H9 (cell line): ENCODE measurements around the gene TM9SF1. TPM values are rescaled to one million over a fixed set of nuclear protein-coding genes. Genes with fewer than 3 reads are reported as not detected.

Source experiments
- DNase-seq: peaks from one replicate; pipeline ENCODE4 v3.0.0-alpha.2; 2017
- H2AFZ ChIP-seq: one replicate; pipeline ENCODE4 v1.6.1; 2013; ENCODE audit warnings: mild to moderate bottlenecking, low read length, control low read depth, moderate library complexity
- H2AK5ac ChIP-seq: 2 replicates; pipeline ENCODE4 v1.6.1; 2013; ENCODE audit warnings: low read length, control low read depth, mixed read lengths; ENCODE audit not compliant: insufficient read length
- H2BK120ac ChIP-seq: one replicate; pipeline ENCODE4 v1.6.1; 2013; ENCODE audit warnings: low read depth, mild to moderate bottlenecking, low read length, control low read depth, inconsistent platforms; ENCODE audit not compliant: poor library complexity, severe bottlenecking
- H2BK12ac ChIP-seq: 2 replicates; pipeline ENCODE4 v1.6.1; 2013; ENCODE audit warnings: low read length, control low read depth, mixed read lengths, low read depth; ENCODE audit not compliant: insufficient read length
- H2BK15ac ChIP-seq: 2 replicates; pipeline ENCODE4 v1.6.1; 2013; ENCODE audit warnings: low read depth, low read length, control low read depth
- H2BK20ac ChIP-seq: one replicate; pipeline ENCODE4 v1.6.1; 2013; ENCODE audit warnings: low read depth, mild to moderate bottlenecking, low read length, control low read depth, inconsistent platforms; ENCODE audit not compliant: poor library complexity, severe bottlenecking
- H2BK5ac ChIP-seq: 2 replicates; pipeline ENCODE4 v1.6.1; 2013; ENCODE audit warnings: low read length, control low read depth, mixed read lengths; ENCODE audit not compliant: insufficient read length
- H3K14ac ChIP-seq: 2 replicates; pipeline ENCODE4 v1.6.1; 2013; ENCODE audit warnings: low read length, control low read depth; ENCODE audit not compliant: insufficient read depth
- H3K18ac ChIP-seq: 2 replicates; pipeline ENCODE4 v1.6.1; 2013; ENCODE audit warnings: low read depth, mild to moderate bottlenecking, mixed read lengths, low read length, control low read depth; ENCODE audit not compliant: insufficient read length
- H3K23ac ChIP-seq: 2 replicates; pipeline ENCODE4 v1.6.1; 2013; ENCODE audit warnings: low read length, control low read depth, mixed read lengths, low read depth; ENCODE audit not compliant: insufficient read length
- H3K23me2 ChIP-seq: 2 replicates; pipeline ENCODE4 v1.6.1; 2013; ENCODE audit warnings: low read depth, mild to moderate bottlenecking, mixed read lengths, low read length, control low read depth; ENCODE audit not compliant: insufficient read length, poor library complexity, severe bottlenecking
- H3K27ac ChIP-seq: 2 replicates; pipeline ENCODE4 v1.5.1; 2013; ENCODE audit warnings: low read length, control low read depth, mixed read lengths, low read depth; ENCODE audit not compliant: insufficient read length
- H3K27me3 ChIP-seq: 2 replicates; pipeline ENCODE4 v1.6.1; 2013; ENCODE audit warnings: low read length, control low read depth, inconsistent platforms; ENCODE audit not compliant: insufficient read depth
- H3K4ac ChIP-seq: 2 replicates; pipeline ENCODE4 v1.6.1; 2013; ENCODE audit warnings: low read depth, mild to moderate bottlenecking, control low read depth, inconsistent platforms, low read length, moderate library complexity
- H3K4me1 ChIP-seq: 2 replicates; pipeline ENCODE4 v1.6.1; 2013; ENCODE audit warnings: low read length, control low read depth, inconsistent platforms; ENCODE audit not compliant: insufficient read depth
- H3K4me2 ChIP-seq: 2 replicates; pipeline ENCODE4 v1.6.1; 2013; ENCODE audit warnings: low read length, control low read depth, mixed read lengths; ENCODE audit not compliant: insufficient read length, insufficient read depth
- H3K56ac ChIP-seq: 2 replicates; pipeline ENCODE4 v1.6.1; 2013; ENCODE audit warnings: low read depth, mild to moderate bottlenecking, mixed read lengths, low read length, control low read depth; ENCODE audit not compliant: insufficient read length
- H3K79me1 ChIP-seq: 2 replicates; pipeline ENCODE4 v1.6.1; 2013; ENCODE audit warnings: low read depth, mild to moderate bottlenecking, moderate library complexity, low read length, control low read depth, inconsistent platforms; ENCODE audit not compliant: insufficient read depth, poor library complexity, severe bottlenecking
- H3K79me2 ChIP-seq: 2 replicates; pipeline ENCODE4 v1.6.1; 2013; ENCODE audit warnings: low read length, control low read depth, inconsistent platforms; ENCODE audit not compliant: insufficient read depth
- H3K9ac ChIP-seq: 2 replicates; pipeline ENCODE4 v1.6.1; 2013; ENCODE audit warnings: low read length, control low read depth, mixed read lengths; ENCODE audit not compliant: insufficient read length; ENCODE audit errors: extremely low read depth
- H3K9me3 ChIP-seq: one replicate; pipeline ENCODE4 v1.6.1; 2013; ENCODE audit warnings: low read depth, low read length, inconsistent platforms; ENCODE audit not compliant: control insufficient read depth
- H3T11ph ChIP-seq: one replicate; pipeline ENCODE4 v1.6.1; 2013; ENCODE audit warnings: mild to moderate bottlenecking, low read length, control low read depth, inconsistent platforms
- H4K20me1 ChIP-seq: one replicate; pipeline ENCODE4 v1.6.1; 2013; ENCODE audit not compliant: control insufficient read depth, insufficient read length, insufficient read depth
- H4K5ac ChIP-seq: 2 replicates; pipeline ENCODE4 v1.6.1; 2013; ENCODE audit warnings: low read depth, mild to moderate bottlenecking, mixed read lengths, low read length, control low read depth; ENCODE audit not compliant: insufficient read length
- H4K8ac ChIP-seq: replicated peaks from 2 replicates; pipeline ENCODE4 v1.6.1; 2013; ENCODE audit warnings: low read length, control low read depth, mixed read lengths, low read depth; ENCODE audit not compliant: insufficient read length
- H4K91ac ChIP-seq: 2 replicates; pipeline ENCODE4 v1.6.1; 2013; ENCODE audit warnings: low read depth, mild to moderate bottlenecking, moderate library complexity, mixed read lengths, low read length, control low read depth; ENCODE audit not compliant: insufficient read length
- H3K27ac Mint-ChIP-seq, 3 experiments: 2 replicates in 2 of 3; 3 replicates in 1 of 3; pipeline ENCODE4 v1.8.0; 2020 to 2021; ENCODE audit warnings: mixed read lengths in 3 of 3, mild to moderate bottlenecking in 1 of 3, moderate library complexity in 1 of 3
- H3K27me3 Mint-ChIP-seq: 2 replicates; pipeline ENCODE4 v1.8.0; 2021; ENCODE audit warnings: low read depth, mild to moderate bottlenecking, moderate library complexity, mixed read lengths
- H3K36me3 Mint-ChIP-seq, 3 experiments: 2 replicates in 2 of 3; 3 replicates in 1 of 3; pipeline ENCODE4 v1.8.0; 2020 to 2021; ENCODE audit warnings: low read depth in 3 of 3, mixed read lengths in 3 of 3; ENCODE audit not compliant: insufficient read depth in 1 of 3
- H3K4me1 Mint-ChIP-seq, 2 experiments: 2 replicates each; pipeline ENCODE4 v1.8.0; 2020; ENCODE audit warnings: mixed read lengths in 2 of 2
- H3K4me3 Mint-ChIP-seq, 2 experiments: 2 replicates in 1 of 2; 3 replicates in 1 of 2; pipeline ENCODE4 v1.8.0; 2020 to 2021; ENCODE audit warnings: mild to moderate bottlenecking in 2 of 2, mixed read lengths in 2 of 2, moderate library complexity in 1 of 2
- H3K9me3 Mint-ChIP-seq, 2 experiments: 2 replicates in 1 of 2; 3 replicates in 1 of 2; pipeline ENCODE4 v1.8.0; 2020; ENCODE audit warnings: mild to moderate bottlenecking in 2 of 2, mixed read lengths in 2 of 2, moderate library complexity in 1 of 2
- CTCF ChIP-seq: fragments of 200-600 bp; sonication (generic); conservative IDR thresholded peaks from 3 replicates; pipeline ENCODE4 v1.8.0; 2021; ENCODE audit warnings: antibody characterized with exemption, mild to moderate bottlenecking
- WGBS: extraction: QIAGEN DNeasy Blood & Tissue Kit; methylation state at CpG from one replicate; pipeline ENCODE4 v1.1.7; 2013; ENCODE audit warnings: missing lambda C conversion rate, low lambda C conversion rate, mixed read lengths; ENCODE audit not compliant: insufficient read length; ENCODE audit errors: extremely low coverage; 5-methylcytosine and 5-hydroxymethylcytosine counted together
- total RNA-seq: library from RNA; stranded (reverse); gene quantifications from 2 replicates; pipeline ENCODE4 v1.2.1, GENCODE V29; 2021

TM9SF1 gene
- total RNA-seq, 1 experiment from 2014 or later: 31.6 TPM

GRCh38 chr14:24162093-24162492 is 33.1 kb downstream of the TM9SF1 start:
- H2BK20ac ChIP-seq: no peak overlapping the region
- no peak for DNase-seq
- no peak overlapping the region for H3K18ac ChIP-seq
- Mint-ChIP-seq H3K27me3 (no peaks in the 10 kb centered on the region; the same call in 1 of the 2 replicates), H3K36me3 (peaks cover 16 to 63% (median 49%) of the 10 kb centered on the region in 3 experiments), H3K4me3 (peak overlapping the region; percentile 61 to 80; a peak in 4 of 5 replicates), H3K4me1 (peaks cover 11 to 13% of the 10 kb centered on the region in 2 experiments), H3K27ac (peak overlapping the region; percentile 33 to 86 (median 57); a peak in 4 of 7 replicates), H3K9me3 (no peaks in the 10 kb centered on the region)
- no peaks in the 10 kb centered on the region for H3K9me3 ChIP-seq
- no peak overlapping the region for H3T11ph ChIP-seq
- H4K5ac ChIP-seq: no peak overlapping the region
- no peak overlapping the region for H2BK15ac ChIP-seq
- no peaks in the 10 kb centered on the region for H3K79me2 ChIP-seq
- no peak for TF ChIP-seq CTCF
- no peaks in the 10 kb centered on the region for H3K27me3 ChIP-seq
- H2BK5ac ChIP-seq: no peak overlapping the region
- no peak overlapping the region for H3K14ac ChIP-seq
- H3K56ac ChIP-seq: no peak overlapping the region
- H4K8ac ChIP-seq: no peak overlapping the region
- no CpG with 5 or more reads among the region's 8 CpGs for WGBS
- no peak overlapping the region for H2BK12ac ChIP-seq
- no peak overlapping the region for H2BK120ac ChIP-seq
- no peak overlapping the region for H3K4ac ChIP-seq
- H4K20me1 ChIP-seq: no peaks in the 10 kb centered on the region
- H3K9ac ChIP-seq: no peak overlapping the region
- H3K4me2 ChIP-seq: no peak overlapping the region
- no peak overlapping the region for H2AFZ ChIP-seq
- no peaks in the 10 kb centered on the region for H3K79me1 ChIP-seq
- no peak overlapping the region for H2AK5ac ChIP-seq
- no peak overlapping the region for H3K23ac ChIP-seq
- no peak overlapping the region for H4K91ac ChIP-seq
- no peak overlapping the region for H3K27ac ChIP-seq
- H3K23me2 ChIP-seq: no peaks in the 10 kb centered on the region
- no peaks in the 10 kb centered on the region for H3K4me1 ChIP-seq
